Head of caudate nucleus (tissue), 42 donors: ENCODE data around the gene PSAPL1.
"Not testable (repeated sequence)": the region's sequence is repeated elsewhere in the genome, so short reads cannot be mapped to it uniquely, and the experiment has no call there.

Experiments used
- DNase-seq, 42 donors: peaks; one replicate each; pipeline versions ENCODE4 v3.0.0 to v3.0.0-alpha.2; 2020 to 2021; ENCODE audit warnings: mixed read lengths in 7 of 42
- intact Hi-C: fragments of 100-400 bp; cut with DNase I; formaldehyde crosslinking; loops from one replicate; pipeline ENCODE4 v1.15.0; 2022

Gene PSAPL1

DNA sequence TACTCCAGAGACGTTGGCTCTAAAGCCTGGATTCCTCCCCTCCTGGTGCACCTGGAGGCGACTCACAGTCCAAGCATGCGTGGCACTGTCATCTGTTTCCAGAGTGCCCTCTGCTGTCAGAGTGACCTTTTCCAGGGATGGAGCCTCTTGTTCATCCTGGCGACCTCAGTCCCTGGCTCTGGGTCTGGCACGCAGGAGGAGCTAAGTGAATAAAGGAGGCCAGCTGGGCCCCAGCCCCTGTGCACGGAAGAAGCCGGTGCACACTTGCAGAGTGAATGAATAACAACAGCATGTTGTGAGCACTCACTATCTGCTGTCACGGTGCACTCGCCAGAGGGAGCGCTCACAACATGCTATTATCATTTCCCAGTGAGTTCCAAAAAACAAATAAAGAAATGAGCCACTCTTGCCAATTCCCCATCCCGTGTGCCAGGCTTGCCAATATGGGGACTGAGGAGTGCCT, 27.8 kb upstream of the PSAPL1 start:
- DNase-seq: peak in 37 of 42 donors; percentile 29 to 78 (median 60)
- intact Hi-C loops: loop anchor here (5.0 kb wide), 1 partner anchor 255 kb away; no protein-coding TSS in a partner anchor

DNA sequence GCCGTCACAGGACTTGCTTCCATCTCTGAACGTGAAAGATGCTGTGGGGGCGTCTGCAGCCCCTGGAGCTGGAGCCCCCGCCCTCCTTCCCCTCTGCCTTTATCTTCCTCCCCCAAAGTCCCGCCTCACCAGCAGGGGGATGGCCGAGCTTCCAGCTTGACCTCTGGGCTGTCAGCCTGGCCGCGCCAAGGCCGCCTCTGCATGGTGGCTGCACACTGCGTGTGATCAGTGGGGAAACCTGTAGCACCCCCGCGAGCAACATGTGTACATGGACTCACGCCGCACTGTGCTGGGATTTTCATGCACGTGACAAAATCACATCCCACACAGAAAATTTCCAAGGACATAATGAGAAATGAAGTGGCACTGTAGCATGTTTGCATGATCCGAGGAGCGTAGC, 26.5 kb upstream of the PSAPL1 start:
- DNase-seq: no peak
- intact Hi-C loops: loop anchor here (2.0 to 5.0 kb wide), 2 partner anchors 256 to 266 kb away; no protein-coding TSS in a partner anchor

DNA sequence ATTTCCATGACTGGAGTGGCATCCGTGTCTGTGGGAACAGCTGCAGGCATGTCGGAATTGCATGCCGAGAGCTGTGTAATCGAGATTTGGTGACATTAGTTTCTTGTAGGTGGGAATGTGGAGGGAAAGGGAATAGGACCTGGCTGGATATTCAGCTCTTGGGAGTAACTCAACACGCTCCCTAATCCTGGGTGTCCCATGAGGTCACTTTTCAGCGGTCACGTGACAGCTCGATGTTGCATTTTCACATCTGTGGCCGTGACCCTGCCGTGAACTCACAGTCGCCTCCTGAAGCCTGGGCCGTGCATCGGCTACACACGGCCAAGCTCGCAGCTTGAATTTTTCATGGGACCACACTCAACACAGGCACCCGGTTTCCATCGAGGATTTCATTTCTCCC, 25.8 kb upstream of the PSAPL1 start:
- DNase-seq: peak in 1 of 42 donors; percentile 72
- intact Hi-C loops: loop anchor here (2.0 to 5.0 kb wide), 2 partner anchors 257 to 266 kb away; no protein-coding TSS in a partner anchor

DNA sequence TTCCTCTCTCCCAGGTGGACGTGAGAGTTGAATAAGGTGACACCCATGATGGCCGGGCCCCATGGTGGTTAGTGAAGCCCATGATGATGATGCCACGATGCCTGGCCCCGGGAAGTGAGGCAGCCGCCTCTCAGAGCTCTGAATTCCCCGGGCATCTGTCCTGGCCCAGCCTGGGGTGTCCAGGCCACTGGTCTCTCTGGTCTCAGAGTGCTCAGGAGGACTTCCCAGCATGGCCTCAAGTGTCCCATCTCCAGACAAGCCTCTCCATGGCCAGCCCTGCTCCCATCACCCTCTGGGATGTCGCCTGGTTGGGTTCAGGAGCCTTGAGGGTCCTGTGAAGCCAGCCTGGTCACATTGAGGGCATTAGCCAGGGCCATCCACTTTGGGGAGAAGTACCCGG, 24.7 kb upstream of the PSAPL1 start:
- intact Hi-C loops: no loop called here
- no peak for DNase-seq

DNA sequence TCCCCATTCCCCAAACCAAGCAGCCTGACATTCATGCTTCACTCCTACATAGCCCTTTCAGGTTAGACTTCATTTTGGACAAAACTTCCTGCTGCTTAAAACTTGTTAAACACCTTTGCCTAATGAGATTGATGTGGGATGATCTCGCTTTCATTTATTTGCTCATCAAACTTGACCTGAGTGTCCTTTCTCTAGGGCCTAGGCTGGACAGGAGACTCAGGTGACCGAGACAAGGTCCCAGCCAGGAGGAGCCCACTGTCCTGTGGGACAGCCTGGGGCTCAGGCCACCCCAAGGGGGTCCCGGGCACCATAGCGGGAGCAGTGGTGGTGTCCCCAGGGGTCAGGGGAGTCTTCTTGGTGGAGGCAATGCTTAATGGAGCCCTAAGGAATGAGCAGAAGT, 23.7 kb upstream of the PSAPL1 start:
- no peak for DNase-seq
- intact Hi-C loops: no loop called here

DNA sequence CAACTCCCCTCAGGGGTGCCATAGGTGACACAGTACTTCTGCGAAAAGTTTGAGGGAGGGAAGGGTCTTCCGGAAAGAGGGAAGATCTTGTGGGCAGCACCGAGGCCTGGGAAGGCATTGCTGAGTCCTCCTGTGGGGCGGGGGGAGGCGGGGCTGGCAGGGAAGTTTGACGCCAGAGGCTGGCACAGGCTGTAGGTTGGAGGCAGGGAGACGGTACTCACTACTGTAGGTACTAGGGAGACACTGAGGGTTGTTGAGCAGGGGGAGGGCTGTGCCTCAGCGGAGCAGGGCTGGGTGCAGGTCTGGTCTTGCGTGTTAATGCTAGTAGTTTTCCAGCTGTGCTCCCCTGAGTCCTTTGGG, 23.3 kb upstream of the PSAPL1 start:
- intact Hi-C loops: no loop called here

DNA sequence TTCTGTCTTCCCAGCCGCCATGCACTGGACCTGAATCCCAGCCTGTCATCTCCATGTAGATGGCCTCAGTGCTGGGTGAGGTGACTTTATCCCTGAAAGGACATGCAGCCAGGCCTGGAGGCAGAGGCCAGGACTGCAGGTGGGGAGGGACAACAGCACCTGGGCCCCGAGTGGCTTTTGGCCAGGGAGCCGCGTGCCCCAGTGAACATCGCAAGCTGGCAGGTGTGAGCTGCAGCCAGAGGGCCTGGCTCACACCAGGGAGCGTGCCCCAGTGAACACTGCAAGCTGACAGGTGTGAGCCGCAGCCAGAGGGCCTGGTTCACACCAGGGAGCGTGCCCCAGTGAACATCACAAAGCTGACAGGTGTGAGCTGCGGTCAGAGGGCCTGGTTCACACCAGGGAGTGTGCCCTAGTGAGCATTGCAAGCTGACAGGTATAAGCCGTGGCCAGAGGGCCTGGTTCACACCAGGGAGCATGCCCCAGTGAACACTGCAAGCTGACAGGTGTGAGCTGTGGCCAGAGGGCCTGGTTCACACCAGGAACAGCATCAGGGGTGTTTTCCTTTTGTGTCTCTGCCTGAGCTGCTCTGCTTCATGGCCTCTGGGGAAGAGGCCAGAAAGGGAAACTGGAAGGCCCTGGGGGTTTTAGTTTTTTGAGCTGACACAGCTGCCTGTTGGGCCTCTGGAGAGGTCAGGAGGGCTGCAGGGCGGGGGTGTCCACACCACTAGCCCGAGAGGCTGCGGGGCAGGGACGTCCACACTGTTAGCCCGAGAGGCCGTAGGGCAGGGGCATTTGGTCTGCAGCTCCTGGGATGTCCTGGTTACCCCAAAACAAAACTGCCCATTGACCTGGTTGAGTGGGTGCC, 22.7 kb upstream of the PSAPL1 start:
- DNase-seq: no peak
- intact Hi-C loops: no loop called here

More for the DNA sequence above, 23.3 kb upstream of the PSAPL1 start:
- no peak for DNase-seq

DNA sequence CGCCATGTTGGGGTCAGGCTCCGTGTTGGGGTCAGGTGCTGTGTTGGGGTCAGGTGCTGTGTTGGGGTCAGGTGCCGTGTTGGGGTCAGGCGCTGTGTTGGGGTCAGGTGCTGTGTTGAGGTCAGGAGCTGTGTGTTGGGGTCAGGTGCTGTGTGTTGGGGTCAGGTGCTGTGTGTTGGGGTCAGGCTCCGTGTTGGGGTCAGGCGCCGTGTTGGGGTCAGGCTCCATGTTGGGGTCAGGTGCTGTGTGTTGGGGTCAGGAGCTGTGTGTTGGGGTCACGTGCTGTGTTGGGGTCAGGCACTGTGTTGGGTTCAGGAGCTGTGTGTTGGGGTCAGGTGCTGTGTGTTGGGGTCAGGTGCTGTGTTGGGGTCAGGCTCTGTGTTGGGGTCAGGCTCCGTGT, 18.1 kb upstream of the PSAPL1 start:
- intact Hi-C loops, DNase-seq: not testable (repeated sequence)

DNA sequence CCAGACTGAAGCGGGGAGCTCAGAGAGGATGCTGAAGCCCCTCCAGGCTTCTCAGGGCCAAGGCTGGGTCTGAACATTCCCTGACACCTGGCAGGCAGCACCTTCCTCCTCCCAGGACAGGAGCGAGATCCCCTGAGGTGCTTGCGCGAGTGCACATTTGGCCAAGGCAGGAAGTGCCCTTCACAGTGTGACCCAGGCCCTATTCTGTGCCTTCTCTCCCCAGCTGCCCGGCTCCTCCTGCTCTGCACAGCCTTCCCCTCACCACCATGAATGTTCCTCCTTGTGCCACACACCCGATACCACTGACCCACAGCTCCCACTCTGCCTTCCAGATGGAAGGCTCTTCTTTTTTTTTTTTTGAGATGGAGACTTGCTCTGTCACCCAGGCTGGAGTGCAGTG, 17.1 kb upstream of the PSAPL1 start:
- intact Hi-C loops: no loop called here
- no peak for DNase-seq

DNA sequence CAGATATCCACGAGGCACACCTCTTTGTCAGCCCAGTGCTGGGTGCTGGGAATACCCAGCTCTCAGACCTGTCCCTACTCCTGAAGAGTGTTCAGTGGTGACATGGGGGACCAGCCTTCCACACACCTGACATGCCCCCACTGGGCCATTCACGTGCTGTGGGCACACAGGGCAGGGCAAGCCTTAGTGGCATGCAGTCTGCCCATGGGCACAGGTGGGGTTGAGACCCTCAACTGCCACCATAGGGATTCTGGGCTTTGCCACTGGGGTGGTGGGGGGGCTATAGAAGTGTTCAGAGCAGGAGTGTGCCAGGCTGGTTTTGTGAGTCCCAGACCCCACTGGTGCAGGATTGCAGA, 16.7 kb upstream of the PSAPL1 start:
- intact Hi-C loops: no loop called here
- DNase-seq: no peak

DNA sequence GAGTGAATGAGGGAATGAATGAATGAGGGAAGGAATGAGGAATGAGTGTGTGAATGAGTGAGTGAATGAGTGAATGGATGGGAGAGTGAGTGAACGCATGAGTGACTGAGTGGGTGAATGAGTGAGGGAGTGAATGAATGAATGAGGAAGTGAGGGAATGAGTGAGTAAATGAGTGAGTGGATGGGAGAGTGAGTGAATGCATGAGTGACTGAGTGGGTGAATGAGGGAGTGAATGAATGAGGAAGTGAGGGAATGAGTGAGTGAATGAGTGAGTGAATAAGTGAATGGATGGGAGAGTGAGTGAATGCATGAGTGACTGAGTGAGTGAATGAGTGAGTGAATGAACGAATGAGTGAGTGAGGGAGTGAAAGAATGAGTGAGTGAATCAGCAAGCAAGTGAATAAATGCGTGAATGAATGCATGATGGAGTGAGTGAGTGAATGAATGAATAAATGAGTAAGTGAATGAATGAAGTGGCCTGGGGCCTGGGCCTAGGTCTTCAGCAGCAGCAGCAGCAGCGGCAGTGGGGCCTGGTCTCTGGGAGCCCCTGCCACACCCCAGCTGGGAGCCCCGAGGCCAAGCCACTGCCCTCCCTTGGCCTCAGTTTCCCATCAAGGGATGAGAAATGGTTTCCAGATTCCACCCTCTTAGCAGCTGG, 16.2 kb upstream of the PSAPL1 start:
- intact Hi-C loops: no loop called here
- DNase-seq: no peak

DNA sequence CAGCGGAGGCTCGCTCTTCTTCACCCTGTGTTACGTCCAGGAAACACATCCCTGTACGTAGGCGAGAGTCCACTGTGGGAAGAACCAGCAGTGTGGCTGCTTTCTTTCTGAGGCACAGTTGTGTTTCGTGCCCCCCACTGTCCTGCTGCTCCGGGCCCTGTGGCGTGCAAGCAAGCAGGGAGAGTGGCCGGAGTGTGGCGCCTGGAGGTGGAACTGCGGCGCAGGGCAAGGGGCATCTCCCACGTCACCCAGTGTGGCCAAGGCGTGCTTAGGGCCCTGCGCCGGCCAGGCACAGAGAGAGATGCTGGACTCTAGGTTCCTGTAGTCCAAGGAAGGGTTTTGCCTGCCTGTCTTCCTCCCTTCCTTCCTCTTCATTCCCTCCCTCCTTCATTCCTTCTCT, 13.3 kb upstream of the PSAPL1 start:
- intact Hi-C loops: no loop called here

DNA sequence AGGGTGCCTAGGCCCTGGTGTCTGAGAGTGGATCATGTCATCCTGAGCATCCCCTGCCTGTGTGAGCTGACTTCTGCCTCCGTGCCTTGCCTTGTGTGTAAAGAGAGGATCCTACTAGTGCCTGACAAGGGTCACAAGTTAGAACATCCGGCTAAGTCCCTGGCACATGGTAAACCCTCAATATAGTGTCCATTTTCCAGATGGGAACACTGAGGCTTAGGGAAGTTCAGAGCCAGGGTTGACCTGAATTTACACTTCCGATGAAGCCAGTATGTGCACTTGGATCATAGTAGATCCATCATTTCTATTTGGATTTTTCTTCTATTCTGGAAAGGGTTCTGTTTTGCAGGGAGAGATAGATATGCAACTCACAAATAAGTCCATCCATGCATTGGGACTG, 12.5 kb upstream of the PSAPL1 start:
- DNase-seq: no peak

More for the DNA sequence above, 13.3 kb upstream of the PSAPL1 start:
- DNase-seq: no peak

DNA sequence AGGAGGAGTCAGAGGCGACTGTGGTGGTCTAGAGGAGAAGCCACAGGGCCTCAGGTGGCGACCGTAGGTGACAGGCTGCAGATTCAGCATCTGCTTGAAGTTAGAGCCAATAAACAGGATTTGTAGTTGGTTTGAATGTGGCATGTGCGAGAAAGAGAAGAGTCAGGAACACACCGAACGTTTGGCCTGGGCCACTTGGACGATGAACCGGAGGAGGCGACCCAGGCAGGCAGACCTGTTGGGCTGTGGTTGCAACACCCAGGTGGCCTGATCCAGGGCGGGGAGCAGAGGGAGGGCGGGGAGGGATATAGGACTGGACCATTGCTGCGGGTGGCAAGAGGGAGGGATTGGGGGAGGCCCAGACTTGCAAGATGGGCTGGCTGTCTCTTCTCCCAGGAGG, 10.0 kb upstream of the PSAPL1 start:
- intact Hi-C loops: no loop called here
- no peak for DNase-seq

More for the DNA sequence above, 12.5 kb upstream of the PSAPL1 start:
- intact Hi-C loops: no loop called here

DNA sequence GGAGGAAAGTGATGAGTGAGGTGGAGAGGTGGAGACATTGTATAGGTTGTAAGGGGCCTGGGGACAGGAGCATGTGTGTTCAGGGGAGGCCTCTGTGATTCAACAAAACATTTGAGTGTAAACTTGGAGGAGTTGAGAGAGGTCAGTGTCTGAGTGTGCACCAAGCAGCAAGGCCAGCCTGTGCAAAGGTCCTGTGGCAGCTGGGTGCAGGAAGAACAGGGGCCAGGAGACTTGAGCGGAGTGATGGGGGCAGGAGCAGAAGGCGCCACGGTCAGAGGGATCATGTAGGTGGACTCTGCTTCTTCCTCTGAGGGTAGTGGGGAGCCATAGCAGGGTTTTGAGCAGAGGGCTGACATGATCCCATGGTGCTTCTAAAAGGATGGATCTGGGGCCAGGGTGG, 9.6 kb upstream of the PSAPL1 start:
- DNase-seq: no peak
- intact Hi-C loops: no loop called here

DNA sequence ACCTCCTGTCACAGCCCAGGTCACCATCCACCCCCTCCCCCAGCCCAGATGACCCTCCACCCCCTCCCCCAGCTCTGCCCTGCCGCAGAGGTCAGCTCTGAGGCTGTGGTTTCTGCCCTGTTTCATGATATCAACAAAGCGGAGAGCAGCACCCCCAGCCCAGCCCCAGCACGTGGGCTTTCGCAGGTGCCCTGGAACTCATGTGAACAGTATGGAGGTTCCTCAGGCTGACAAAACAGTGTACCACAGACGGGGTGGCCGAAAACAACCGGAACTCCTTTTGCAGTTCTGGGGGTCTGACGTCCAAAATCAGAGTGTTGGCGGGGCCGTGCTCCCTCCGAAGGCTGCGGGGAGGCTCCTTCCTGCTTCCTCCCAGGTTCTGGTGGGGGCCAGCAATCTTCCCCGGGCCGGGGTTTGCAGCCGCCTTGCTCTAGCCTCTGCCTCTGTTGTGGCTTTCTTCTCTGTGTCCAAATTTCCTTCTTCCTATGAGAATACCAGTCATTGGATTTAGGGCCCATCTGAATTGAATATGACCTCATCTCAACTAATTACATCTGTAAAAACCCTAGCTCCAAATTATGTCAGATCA, 7.9 kb upstream of the PSAPL1 start:
- DNase-seq: no peak
- intact Hi-C loops: no loop called here

DNA sequence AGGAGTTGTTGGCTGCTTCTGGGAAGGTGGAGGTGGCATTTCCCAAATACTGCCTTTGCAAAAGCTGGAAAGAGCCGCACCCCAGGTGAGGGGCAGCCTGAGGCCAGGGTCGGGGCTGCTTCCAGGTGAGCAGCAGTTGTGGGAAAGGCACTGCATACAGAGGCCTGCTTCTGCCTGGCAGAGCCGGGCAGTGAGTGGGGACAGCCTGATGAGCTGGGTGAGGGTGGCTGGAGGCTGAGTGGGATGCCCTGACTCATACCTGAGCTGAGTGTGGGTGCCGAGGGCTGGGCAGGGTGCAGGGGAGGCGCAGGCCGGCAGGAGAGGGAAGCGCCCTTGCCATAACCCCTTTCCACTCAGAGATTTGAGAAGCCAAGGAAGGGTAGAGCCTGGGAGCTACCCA, 6.5 kb upstream of the PSAPL1 start:
- intact Hi-C loops: no loop called here
- peak in 13 of 42 donors; percentile 25 to 74 (median 36) for DNase-seq

DNA sequence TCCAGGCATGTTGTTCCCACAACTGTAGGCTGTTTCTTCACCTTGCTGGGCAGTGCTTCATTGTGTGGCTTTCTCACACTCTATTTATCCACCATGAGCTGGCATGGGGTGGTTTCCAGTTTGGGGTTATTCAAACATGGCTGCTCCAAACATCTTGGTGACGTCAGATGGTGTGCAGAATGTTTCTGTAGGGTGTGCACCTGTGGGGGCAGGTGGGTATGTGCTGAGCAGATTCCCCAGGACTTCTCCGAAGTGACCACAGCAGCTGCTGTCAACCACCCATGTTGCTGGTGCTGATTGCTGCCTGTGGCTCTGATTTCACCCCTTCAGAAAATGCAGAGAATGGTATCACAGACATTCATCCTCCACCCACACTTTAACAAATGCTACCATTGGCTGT, 5.0 kb upstream of the PSAPL1 start:
- no peak for DNase-seq
- intact Hi-C loops: no loop called here

DNA sequence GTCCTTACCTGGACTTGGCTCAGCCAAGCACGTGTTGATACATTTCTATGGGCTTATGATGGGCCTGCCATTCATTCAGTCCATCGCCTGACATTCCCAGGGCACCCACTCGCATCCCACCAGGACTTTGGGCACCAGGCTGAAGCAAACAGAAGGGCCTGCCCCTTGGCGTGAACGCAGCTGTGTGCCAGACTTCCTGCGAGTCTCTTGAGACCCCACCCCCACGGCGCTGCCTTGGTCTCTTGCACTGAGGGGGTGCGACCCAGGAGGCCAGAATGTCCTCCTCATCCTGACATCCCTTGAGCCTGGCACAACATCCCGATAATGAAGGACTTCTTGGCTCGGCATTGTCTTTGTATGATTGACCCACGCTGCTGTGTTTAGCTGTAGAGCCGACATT, 1.5 kb upstream of the PSAPL1 start:
- no peak for DNase-seq
- intact Hi-C loops: no loop called here

DNA sequence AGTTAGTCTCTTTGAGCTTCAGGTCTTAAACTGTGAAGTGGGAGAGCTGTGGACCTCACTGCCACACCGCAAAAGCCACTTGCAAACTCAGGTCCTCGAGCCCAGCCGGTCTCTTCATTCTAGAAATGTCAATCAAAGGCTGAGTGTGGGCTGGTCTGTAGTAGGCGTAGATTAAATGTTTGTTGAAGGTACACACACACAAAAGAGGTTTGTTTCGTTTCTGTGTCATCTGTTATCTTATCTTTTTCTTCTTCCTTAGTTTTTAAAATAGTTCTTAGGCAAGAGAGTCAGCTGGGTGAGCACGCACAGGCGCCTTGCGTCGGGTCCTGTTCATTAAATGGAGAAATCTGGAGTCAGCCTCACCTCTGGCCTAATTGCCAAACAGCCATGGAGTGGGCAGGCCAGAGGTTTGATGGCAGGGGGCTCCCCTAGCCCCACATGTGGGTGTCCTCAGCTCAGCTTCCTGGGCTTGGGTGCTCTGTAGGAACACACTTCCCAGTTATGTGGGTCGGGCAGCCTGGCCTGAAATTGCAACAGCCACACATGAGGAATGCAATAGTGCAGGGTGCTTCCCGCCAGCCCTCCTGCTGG, 836 bp upstream of the PSAPL1 start:
- no peak for DNase-seq
- intact Hi-C loops: no loop called here
